SU-DHL-6 (cell line): ENCODE measurements around the gene TSKU.

ENCODE experiments used
- CTCF ChIP-seq: fragments of 200-600 bp; sonication (generic); IDR thresholded peaks from one replicate; pipeline ENCODE4 v1.5.1; 2017; ENCODE audit warnings: antibody characterized with exemption, mild to moderate bottlenecking, low read length, moderate library complexity; ENCODE audit not compliant: insufficient read depth, poor library complexity, severe bottlenecking
- EZH2phosphoT487 ChIP-seq: fragments of 200-600 bp; sonication (generic), shearing (Covaris generic); conservative IDR thresholded peaks from 2 replicates; pipeline ENCODE4 v1.6.1; 2018; ENCODE audit warnings: mild to moderate bottlenecking, antibody characterized with exemption, low read length, moderate library complexity, mixed read lengths

GRCh38 chr11:76790251-76790650 lies 7.1 kb downstream of the TSKU start:
- TF ChIP-seq CTCF (no peak), EZH2phosphoT487 (no peak)
